ENCODE data around the gene DNAH17. TPM values are rescaled to one million over a fixed set of nuclear protein-coding genes. Genes with fewer than 3 reads are reported as not detected.

The DNAH17 gene
- total and polyA plus RNA-seq, 2 of the 13 experiments (the other 11 are each of a cell fraction or from before 2014, with no cell fraction given) = 0.86 to 1.6 TPM

DNA sequence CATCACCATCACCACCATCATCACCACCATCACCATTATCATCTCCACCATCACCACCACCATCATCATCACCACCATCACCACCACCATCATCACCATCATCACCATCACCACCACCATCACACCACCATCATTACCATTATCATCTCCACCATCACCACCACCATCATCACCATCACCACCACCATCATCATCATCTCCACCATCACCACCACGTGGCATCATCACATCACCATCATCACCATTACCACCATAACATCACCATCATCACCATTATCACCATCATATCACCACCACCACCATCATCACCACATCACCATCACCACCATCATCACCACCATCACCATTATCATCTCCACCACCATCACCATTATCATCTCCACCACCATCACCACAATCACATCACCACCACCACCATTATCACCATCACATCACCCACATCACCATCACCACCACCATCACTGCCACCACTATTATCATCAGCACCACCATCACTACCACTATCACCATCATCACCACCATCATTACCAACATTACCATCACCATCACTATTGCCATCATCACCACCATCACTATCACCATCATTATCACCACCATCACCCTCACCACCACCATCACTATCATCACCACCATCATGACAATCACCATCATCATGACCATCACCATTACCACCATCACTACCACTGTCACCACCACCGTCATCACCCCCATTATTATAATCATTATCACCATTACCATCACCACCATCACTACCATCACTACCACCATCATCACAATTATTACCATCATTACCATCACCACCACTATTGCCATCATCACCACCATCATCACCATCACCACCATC, 99.1 kb downstream of the DNAH17 start (continued):
- TF ChIP-seq ZNF407 (CRISPR knock-in tag; IDR thresholded peaks at IDR 0.05; ENCODE audit: not compliant biosample characterization) = no peak
- TF ChIP-seq ZNF644 (CRISPR knock-in tag; IDR thresholded peaks at IDR 0.05; ENCODE audit: low read depth) = no peak
- TF ChIP-seq, protein P1, sequence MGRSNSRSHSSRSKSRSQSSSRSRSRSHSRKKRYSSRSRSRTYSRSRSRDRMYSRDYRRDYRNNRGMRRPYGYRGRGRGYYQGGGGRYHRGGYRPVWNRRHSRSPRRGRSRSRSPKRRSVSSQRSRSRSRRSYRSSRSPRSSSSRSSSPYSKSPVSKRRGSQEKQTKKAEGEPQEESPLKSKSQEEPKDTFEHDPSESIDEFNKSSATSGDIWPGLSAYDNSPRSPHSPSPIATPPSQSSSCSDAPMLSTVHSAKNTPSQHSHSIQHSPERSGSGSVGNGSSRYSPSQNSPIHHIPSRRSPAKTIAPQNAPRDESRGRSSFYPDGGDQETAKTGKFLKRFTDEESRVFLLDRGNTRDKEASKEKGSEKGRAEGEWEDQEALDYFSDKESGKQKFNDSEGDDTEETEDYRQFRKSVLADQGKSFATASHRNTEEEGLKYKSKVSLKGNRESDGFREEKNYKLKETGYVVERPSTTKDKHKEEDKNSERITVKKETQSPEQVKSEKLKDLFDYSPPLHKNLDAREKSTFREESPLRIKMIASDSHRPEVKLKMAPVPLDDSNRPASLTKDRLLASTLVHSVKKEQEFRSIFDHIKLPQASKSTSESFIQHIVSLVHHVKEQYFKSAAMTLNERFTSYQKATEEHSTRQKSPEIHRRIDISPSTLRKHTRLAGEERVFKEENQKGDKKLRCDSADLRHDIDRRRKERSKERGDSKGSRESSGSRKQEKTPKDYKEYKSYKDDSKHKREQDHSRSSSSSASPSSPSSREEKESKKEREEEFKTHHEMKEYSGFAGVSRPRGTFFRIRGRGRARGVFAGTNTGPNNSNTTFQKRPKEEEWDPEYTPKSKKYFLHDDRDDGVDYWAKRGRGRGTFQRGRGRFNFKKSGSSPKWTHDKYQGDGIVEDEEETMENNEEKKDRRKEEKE (IDR thresholded peaks at IDR 0.05) = no peak
- no peak for TF ChIP-seq RNF2 (conservative IDR thresholded peaks at IDR 0.05; ENCODE audit: low read depth)
- TF ChIP-seq FOXP1 (IDR thresholded peaks at IDR 0.05) = 0 out of 2 replicates have a peak, but pooled peaks have one; percentile 17
- TF ChIP-seq FOXP1 (CRISPR knock-in tag; IDR thresholded peaks at IDR 0.05) = no peak
- TF ChIP-seq ZSCAN22 (CRISPR knock-in tag; IDR thresholded peaks at IDR 0.05) = no peak
- TF ChIP-seq IRF1 (CRISPR knock-in tag; IDR thresholded peaks at IDR 0.05; ENCODE audit: low read depth) = no peak
- TF ChIP-seq, protein P2, sequence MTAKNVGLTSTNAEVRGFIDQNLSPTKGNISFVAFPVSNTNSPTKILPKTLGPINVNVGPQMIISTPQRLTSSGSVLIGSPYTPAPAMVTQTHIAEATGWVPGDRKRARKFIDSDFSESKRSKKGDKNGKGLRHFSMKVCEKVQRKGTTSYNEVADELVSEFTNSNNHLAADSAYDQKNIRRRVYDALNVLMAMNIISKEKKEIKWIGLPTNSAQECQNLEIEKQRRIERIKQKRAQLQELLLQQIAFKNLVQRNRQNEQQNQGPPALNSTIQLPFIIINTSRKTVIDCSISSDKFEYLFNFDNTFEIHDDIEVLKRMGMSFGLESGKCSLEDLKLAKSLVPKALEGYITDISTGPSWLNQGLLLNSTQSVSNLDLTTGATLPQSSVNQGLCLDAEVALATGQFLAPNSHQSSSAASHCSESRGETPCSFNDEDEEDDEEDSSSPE (CRISPR knock-in tag; IDR thresholded peaks at IDR 0.05) = no peak
- TF ChIP-seq ZSCAN9 (CRISPR knock-in tag; IDR thresholded peaks at IDR 0.05; ENCODE audit: borderline replicate concordance) = no peak
- TF ChIP-seq ATM (IDR thresholded peaks at IDR 0.05; ENCODE audit: borderline replicate concordance) = 0 out of 2 replicates have a peak, but pooled peaks have one; percentile 37
- no peak for TF ChIP-seq CCAR2 (optimal IDR thresholded peaks at IDR 0.05; ENCODE audit: low read depth, low read length)
- TF ChIP-seq ZFP62 (CRISPR knock-in tag; IDR thresholded peaks at IDR 0.05) = no peak
- no peak for TF ChIP-seq BRCA1 (CRISPR knock-in tag; IDR thresholded peaks at IDR 0.05)
- peak; percentile 94 for TF ChIP-seq CREB1 (IDR thresholded peaks at IDR 0.05)
- no peak for TF ChIP-seq CREB1 (CRISPR knock-in tag; IDR thresholded peaks at IDR 0.05)
- no peak for TF ChIP-seq NR2F2 (IDR thresholded peaks at IDR 0.05; ENCODE audit: borderline replicate concordance, low read depth)

Data from HepG2 (cell line).